Small intestine (tissue), 7 donors: Measurements from ENCODE around the gene FIBIN. TPM values are rescaled to one million over a fixed set of nuclear protein-coding genes. Genes with fewer than 3 reads are reported as not detected.

ENCODE experiments used
- DNase-seq, 2 donors: peaks; one replicate each; pipeline versions ENCODE4 v3.0.0 to v3.0.0-alpha.2; 2013
- FAIRE-seq: peaks from 2 replicates; lab custom pipeline; 2012; peaks lifted over from hg19 to GRCh38; lab: Jason Lieb, UNC
- H3K27ac ChIP-seq, 3 donors: one replicate each; pipeline ENCODE4 v1.5.1; 2013; ENCODE audit warnings: low read length in 2 of 3, mild to moderate bottlenecking in 2 of 3, control low read depth in 1 of 3, inconsistent platforms in 1 of 3, low read depth in 1 of 3, moderate library complexity in 1 of 3
- H3K27me3 ChIP-seq, 3 donors: one replicate each; pipeline ENCODE4 v1.6.1; 2013; ENCODE audit warnings: low read length in 3 of 3, inconsistent platforms in 1 of 3; ENCODE audit not compliant: control insufficient read depth in 3 of 3, insufficient read depth in 3 of 3
- H3K36me3 ChIP-seq, 3 donors: one replicate each; pipeline ENCODE4 v1.6.1; 2013; ENCODE audit warnings: low read length in 3 of 3, inconsistent platforms in 1 of 3, low read depth in 1 of 3, mild to moderate bottlenecking in 1 of 3, moderate library complexity in 1 of 3; ENCODE audit not compliant: control insufficient read depth in 3 of 3, insufficient read depth in 2 of 3
- H3K4me1 ChIP-seq, 3 donors: one replicate each; pipeline ENCODE4 v1.6.1; 2013; ENCODE audit warnings: low read length in 2 of 3, inconsistent platforms in 1 of 3, low read depth in 1 of 3, mild to moderate bottlenecking in 1 of 3, moderate library complexity in 1 of 3; ENCODE audit not compliant: control insufficient read depth in 3 of 3, insufficient read depth in 2 of 3
- H3K4me3 ChIP-seq, 3 donors: one replicate each; pipeline ENCODE4 v1.5.1; 2013; ENCODE audit warnings: low read length in 3 of 3, control low read depth in 1 of 3, inconsistent platforms in 1 of 3, low read depth in 1 of 3, mild to moderate bottlenecking in 1 of 3, moderate library complexity in 1 of 3
- H3K9me3 ChIP-seq, 2 donors: one replicate each; pipeline ENCODE4 v1.6.1; 2013; ENCODE audit warnings: low read depth in 1 of 2, low read length in 1 of 2; ENCODE audit not compliant: control insufficient read depth in 2 of 2, insufficient read depth in 1 of 2
- WGBS, 3 donors: extraction: QIAGEN DNeasy Blood & Tissue Kit; methylation state at CpG; one replicate each; pipeline ENCODE4 v1.1.7; 2013; 5-methylcytosine and 5-hydroxymethylcytosine counted together
- polyA plus RNA-seq, 4 donors: library from polyadenylated mRNA; stranded (reverse) in 3 of 4; unstranded in 1 of 4; fragments of 200-250 nt in 3 of 4; fragments of 120-200 nt in 1 of 4; gene quantifications; one replicate each; pipeline versions ENCODE4 v1.2.1 to v1.2.3, GENCODE V29; 2013
- donor health status: healthy with polysubstance abuse.
- donor health status: control.
- donor health status: control.
- donor health status: Bipolar disorder and iron deficiency.
- donor health status: healthy.

FIBIN gene
- polyA plus RNA-seq, 4 donors: 6.1 to 15.5 TPM; not detected in 2

DNA sequence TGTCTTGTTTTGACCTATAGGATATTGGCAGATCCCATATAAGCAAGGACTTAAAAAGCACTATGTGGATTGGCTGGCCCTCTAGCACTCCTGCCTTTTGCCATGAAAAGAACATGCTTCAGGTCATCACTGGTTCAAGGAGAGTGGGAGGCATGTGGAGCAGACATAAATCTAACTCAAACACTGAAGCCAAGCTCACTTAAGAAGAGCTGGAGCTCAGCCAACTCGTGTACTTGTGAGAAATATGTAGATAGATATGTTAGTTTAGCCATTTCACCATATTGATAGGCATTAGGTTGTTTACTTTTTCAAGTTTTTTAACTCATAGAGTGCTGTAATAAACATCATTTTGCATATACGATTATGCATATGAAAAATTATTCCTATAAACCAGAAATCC, 26.8 kb downstream of the FIBIN start:
- FAIRE-seq: no peak

DNA sequence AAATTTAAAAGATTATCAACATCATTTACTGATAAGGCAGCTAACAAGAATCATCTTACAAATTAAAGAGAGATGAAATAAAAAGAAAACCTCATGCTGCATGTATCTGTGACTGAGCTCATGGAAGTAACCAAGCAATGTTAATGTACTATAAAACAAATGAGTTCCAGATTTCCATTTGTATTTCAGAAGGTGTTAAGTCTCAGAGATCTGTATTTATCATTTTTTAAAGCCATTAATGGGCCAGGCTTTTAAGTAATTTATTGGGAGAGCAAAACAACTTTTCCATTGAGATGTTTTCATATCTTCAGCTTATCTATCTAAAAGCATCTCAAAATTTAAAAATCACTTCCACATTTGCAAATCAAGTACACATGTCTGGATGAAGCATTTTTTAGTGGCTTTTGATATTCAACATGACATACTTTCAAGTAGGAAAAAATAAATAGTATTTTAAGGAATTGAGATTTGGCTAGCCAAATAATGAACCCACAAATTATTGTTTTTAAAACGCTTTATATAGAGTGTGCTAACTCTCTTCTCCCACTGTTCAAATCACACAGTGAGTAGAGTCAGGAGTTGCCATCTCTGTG, 28.8 kb downstream of the FIBIN start:
- FAIRE-seq: no peak
- H3K27me3 ChIP-seq: no peaks in the 10 kb centered on the region
- no peaks in the 10 kb centered on the region for H3K9me3 ChIP-seq
- H3K27ac ChIP-seq: no peak overlapping the region
- 68 to 77% (median 74%) methylated on average over 1 of the region's 1 CpG for WGBS, 3 donors
- no peak overlapping the region for H3K4me3 ChIP-seq
- DNase-seq: no peak
- no peaks in the 10 kb centered on the region for H3K36me3 ChIP-seq
- H3K4me1 ChIP-seq: no peaks in the 10 kb centered on the region

More for the DNA sequence above, 26.8 kb downstream of the FIBIN start:
- WGBS, 3 donors: 47 to 50% (median 49%) methylated on average over 2 of the region's 2 CpGs
- Histone ChIP-seq H3K36me3 (no peaks in the 10 kb centered on the region), H3K27ac (no peak overlapping the region), H3K27me3 (no peaks in the 10 kb centered on the region), H3K4me1 (no peaks in the 10 kb centered on the region), H3K9me3 (peaks cover 0 to 4% of the 10 kb centered on the region in 2 donors), H3K4me3 (no peak overlapping the region)
- DNase-seq: no peak

DNA sequence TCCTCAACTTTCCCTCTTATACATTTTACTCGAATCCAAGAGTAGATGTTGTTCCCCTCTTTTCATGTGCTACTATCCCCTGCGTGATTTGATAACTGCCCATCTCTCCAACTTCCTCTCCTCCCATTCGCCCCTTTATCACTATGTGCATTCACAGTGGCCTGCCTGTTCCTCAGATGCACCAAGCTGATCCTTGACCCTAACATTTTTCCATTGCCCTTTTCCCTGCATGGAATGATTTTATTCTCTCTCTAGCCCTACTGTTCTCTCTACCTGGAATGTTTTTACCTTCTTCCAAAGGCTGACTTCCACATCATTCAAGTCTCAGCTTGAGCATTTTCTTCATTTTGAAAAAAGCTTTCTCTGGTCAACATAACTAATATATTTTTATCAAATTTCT, 31.0 kb downstream of the FIBIN start:
- Histone ChIP-seq H3K9me3 (no peaks in the 10 kb centered on the region), H3K4me1 (no peaks in the 10 kb centered on the region), H3K36me3 (no peaks in the 10 kb centered on the region), H3K27ac (no peak overlapping the region), H3K27me3 (no peaks in the 10 kb centered on the region), H3K4me3 (no peak overlapping the region)
- FAIRE-seq (no peak), DNase-seq (no peak)
- 64 to 81% (median 74%) methylated on average over 3 of the region's 3 CpGs for WGBS, 3 donors

DNA sequence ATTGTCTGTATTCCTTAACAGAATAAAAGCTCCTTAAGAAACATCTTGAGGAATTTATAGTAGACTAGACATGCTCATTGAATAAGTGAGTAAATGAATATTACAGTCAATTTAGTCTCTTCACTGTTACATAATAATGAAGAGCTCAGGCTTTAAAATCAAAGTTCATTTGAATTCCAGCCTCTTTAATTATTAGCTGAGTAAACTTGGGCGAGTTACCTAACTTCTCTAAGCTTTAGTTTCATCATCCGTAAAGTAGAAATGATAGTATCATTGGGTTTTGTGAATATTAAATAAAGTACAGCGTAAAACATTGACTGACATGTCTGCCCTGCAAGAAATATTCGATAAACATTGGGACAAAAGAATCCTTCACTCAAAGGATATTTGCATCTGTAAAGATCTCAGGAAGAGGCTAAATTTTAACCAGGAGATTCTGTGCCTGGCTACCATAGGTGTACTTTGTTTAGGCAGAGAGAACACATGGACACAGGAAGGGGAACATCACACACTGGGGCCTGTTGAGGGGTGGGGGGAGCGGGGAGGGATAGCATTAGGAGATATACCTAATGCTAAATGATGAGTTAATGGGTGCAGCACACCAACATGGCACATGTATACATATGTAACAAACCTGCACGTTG, 31.5 kb downstream of the FIBIN start:
- Histone ChIP-seq H3K4me1 (no peaks in the 10 kb centered on the region), H3K9me3 (no peaks in the 10 kb centered on the region), H3K36me3 (no peaks in the 10 kb centered on the region), H3K27me3 (no peaks in the 10 kb centered on the region), H3K4me3 (no peak overlapping the region), H3K27ac (no peak overlapping the region)
- DNase-seq: peak in 1 of 2 donors; percentile 29
- WGBS, 3 donors: 32 to 72% (median 41%) methylated on average over 6 of the region's 6 CpGs
- FAIRE-seq: no peak

DNA sequence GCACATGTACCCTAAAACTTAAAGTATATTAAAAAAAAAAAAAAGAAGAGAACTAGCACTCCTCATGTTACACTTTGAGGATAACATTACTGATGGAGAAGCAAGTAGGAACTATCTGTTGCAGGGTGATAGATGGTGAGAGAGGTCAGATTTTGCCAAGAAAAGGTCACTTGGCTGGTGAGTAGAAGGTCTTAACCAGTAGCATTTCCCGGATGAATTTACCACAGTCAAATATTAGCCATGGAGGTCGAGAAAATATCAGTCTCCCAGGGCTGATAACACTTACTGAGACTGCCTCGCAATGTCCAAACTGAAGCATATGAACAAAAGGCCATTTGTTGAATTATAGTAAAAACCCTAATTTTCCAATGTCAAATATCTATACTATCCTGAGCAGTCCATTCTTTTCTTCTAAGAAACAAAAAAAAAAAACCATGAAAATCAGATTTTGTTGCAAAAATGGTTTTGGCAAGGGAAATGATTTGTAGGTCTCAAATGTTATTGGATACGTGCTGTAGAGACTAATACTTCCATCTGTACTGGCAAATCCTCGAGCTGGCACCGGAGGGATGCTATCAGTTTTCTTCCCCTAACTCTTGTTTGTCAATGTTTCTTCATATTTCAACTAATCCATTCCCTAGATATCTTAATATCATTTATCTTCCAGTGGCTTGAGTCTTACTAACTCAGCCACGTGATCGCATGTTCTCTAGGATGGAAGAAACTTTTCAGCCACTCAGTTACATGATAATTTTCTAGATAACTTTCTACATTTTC, 32.2 kb downstream of the FIBIN start:
- FAIRE-seq: no peak
- H3K27me3 ChIP-seq: no peaks in the 10 kb centered on the region
- H3K4me1 ChIP-seq: no peaks in the 10 kb centered on the region
- 64 to 83% (median 68%) methylated on average over 8 of the region's 8 CpGs for WGBS, 3 donors
- no peak overlapping the region for H3K4me3 ChIP-seq
- no peak overlapping the region for H3K27ac ChIP-seq
- no peak for DNase-seq
- H3K9me3 ChIP-seq: no peaks in the 10 kb centered on the region
- H3K36me3 ChIP-seq: no peaks in the 10 kb centered on the region

DNA sequence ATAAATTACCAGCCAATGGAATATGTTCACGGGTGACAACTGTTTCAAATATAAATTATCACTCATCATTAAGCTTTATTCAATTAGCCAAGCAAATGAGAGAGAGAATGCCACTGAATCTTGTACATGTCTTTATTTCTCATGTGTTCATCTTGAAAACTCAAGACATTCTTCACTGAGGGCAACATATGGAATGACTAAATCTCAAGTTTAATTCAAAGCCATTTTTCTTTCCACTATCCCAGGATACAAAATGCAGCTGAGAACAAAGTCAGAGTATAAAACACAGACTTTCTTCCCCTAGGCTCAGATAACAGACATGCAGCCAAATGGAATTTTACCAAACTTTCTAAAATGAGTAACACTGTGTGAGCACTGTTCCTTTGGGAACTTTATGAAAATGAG, 34.7 kb downstream of the FIBIN start:
- Histone ChIP-seq H3K9me3 (no peaks in the 10 kb centered on the region), H3K27me3 (no peaks in the 10 kb centered on the region), H3K4me3 (no peak overlapping the region), H3K27ac (no peak overlapping the region), H3K4me1 (no peaks in the 10 kb centered on the region), H3K36me3 (no peaks in the 10 kb centered on the region)
- DNase-seq (no peak), FAIRE-seq (no peak)
- 68 to 75% (median 74%) methylated on average over 1 of the region's 1 CpG for WGBS, 3 donors

DNA sequence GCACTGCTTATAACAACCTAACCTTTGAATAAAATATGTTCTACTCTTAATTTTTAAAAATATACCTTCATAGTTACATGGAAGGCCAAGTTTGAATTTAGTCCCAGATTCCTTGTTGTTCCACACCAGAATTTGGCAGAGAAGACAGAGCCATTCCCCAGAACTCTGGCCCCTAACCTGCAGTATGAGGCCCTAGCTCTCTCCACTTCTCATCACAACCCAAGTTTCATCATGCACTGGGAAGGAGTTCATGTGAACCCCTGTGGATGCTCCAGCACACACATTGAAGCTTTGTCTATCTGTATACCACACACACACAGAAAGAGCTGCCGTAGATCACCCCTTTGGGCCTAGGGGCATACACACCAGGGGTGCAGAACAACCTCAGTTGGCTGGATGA, 36.1 kb downstream of the FIBIN start:
- no peak overlapping the region for H3K4me3 ChIP-seq
- DNase-seq (no peak), FAIRE-seq (no peak)
- no peaks in the 10 kb centered on the region for H3K27me3 ChIP-seq
- H3K4me1 ChIP-seq: no peaks in the 10 kb centered on the region
- H3K36me3 ChIP-seq: no peaks in the 10 kb centered on the region
- H3K9me3 ChIP-seq: no peaks in the 10 kb centered on the region
- 89 to 96% (median 95%) methylated on average over 1 of the region's 1 CpG for WGBS, 3 donors
- H3K27ac ChIP-seq: no peak overlapping the region

DNA sequence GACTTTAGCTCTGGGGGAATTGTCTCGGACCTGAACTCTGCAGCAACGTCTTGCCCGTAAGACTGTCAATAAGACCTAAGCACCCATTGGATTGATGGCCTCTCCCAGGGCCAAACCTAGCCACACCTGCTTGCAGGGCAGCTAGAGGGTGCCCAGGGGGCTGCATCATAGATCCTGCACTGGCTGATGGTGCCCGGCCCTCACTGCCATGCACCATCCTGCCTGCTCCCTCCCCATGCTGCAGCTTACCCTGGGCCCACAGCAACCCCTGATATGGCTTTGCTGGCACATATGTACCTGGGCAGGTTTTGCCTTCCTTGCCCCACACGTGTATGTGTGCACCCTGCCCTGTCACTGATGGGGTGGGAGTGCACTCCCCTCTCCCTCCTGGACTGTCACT, 37.8 kb downstream of the FIBIN start:
- Histone ChIP-seq H3K9me3 (no peaks in the 10 kb centered on the region), H3K4me1 (no peaks in the 10 kb centered on the region), H3K27me3 (no peaks in the 10 kb centered on the region), H3K36me3 (no peaks in the 10 kb centered on the region), H3K27ac (no peak overlapping the region), H3K4me3 (no peak overlapping the region)
- FAIRE-seq (no peak), DNase-seq (no peak)
- WGBS, 3 donors: 73 to 91% (median 79%) methylated on average over 5 of the region's 5 CpGs
